Measurements from ENCODE around the gene PCNX1.

DNA sequence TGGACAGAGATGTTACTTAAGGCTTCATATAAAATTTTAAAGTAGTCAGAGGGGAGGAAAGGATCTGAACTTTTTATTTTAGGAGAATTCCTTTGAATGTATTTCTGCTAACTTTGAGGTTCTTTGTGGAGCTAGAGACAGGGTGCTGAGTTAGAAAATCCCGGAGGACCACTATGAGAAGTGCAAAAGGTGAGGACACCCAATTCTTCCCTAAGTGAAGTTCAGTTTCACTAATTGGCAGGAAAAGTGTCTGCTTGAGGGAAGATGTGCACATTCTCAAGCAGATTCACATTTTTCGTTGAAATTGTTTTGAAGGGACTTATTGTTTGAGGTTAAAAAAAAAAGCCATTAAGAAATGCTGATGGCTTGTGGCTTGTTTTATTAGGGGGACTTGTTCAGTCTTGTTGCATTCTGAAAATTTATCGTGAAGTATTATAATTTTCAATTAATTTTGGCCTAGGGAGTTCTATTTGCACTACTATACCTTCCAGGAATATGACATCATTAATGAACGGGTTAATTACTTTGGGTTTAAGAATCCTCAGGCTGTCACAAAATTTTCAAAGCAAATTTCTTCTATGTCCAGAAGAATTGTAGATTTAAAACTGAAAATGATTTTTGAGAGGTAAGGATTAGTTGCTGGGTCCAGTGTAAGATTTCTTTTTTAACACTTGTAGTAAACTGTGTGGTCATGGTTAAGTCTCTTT lies 1.8 kb downstream of the PCNX1 start:
- TF ChIP-seq CTCF (IDR thresholded peaks at IDR 0.05; ENCODE audit: poor library complexity): no peak
- no peak for TF ChIP-seq EZH2 (IDR thresholded peaks at IDR 0.05; ENCODE audit: borderline replicate concordance)

Data from hepatocyte (in vitro differentiated cells).